ENCODE results near the gene RAB6D. TPM values are rescaled to one million over a fixed set of nuclear protein-coding genes. Genes with fewer than 3 reads are reported as not detected.

The RAB6D gene
- total and polyA plus RNA-seq, 9 of the 15 experiments (the other 6 are each of a cell fraction or from before 2014, with no cell fraction given): 0.01 to 0.04 (median 0.03) TPM; not detected in 5

- H3K27me3 ChIP-seq (ENCODE audit: control insufficient read depth in 2 of 2, insufficient read depth in 2 of 2, low read length in 2 of 2): peaks cover 0 to 20% of the 10 kb centered on the region in 2 experiments; a peak in 4 of 5 replicates
- intact Hi-C loops (cut with micrococcal nuclease): loop anchor here (2.0 to 10.0 kb wide), 2 partner anchors 60 to 390 kb away; no protein-coding TSS in a partner anchor
- no TSS peak for BruUV-seq (replicated peaks)
- no peaks in the 10 kb centered on the region for H3K79me2 ChIP-seq (ENCODE audit: control insufficient read depth, insufficient read depth, low read length)
- H3K9me1 ChIP-seq (ENCODE audit: control insufficient read depth, insufficient read depth, low read length): no peaks in the 10 kb centered on the region
- peak overlapping the region; percentile 98 for H2AFZ ChIP-seq (ENCODE audit: low read depth, low read length)
- DNase-seq (ENCODE audit: extremely low read depth in 1 of 4, low spot score in 3 of 4) (peak; percentile 50 to 80 (median 71)), ATAC-seq (peak; percentile 98), FAIRE-seq (peak; percentile 92)
- H3K36me3 ChIP-seq (ENCODE audit: control insufficient read depth, insufficient read depth, low read length): no peaks in the 10 kb centered on the region
- H4K20me1 ChIP-seq (replicated peaks; ENCODE audit: control insufficient read depth, insufficient read depth, low read length): no peaks in the 10 kb centered on the region
- WGBS (ENCODE audit: insufficient coverage, low coverage, missing lambda C conversion rate): 4% methylated on average over 43 of the region's 45 CpGs
- H3K4me2 ChIP-seq (ENCODE audit: insufficient read depth, low read length): peak overlapping the region; percentile 84
- no peak overlapping the region for H3K27ac ChIP-seq (ENCODE audit: extremely low read depth, low read depth, low read length)
- ChIA-PET CTCF (ENCODE audit: low intra/inter-chr PET ratio) (interaction anchor here (0.5 kb wide), 1 partner anchor 248 kb away, joined by 3 read pairs; no protein-coding TSS in a partner anchor), POLR2A (interaction anchor here (0.6 kb wide), 1 partner anchor 14 kb away, joined by 3 read pairs; no protein-coding TSS in a partner anchor)
- peak overlapping the region; percentile 47 for H3K4me3 ChIP-seq
- H3K9ac ChIP-seq (ENCODE audit: insufficient read depth in 1 of 2, low read depth in 2 of 2, low read length in 2 of 2): peak overlapping the region; percentile 33 to 82; a peak in 3 of 4 replicates
- in situ Hi-C loops (cut with MboI): no loop called here
- H3K4me1 ChIP-seq (replicated peaks in 1 of 2; ENCODE audit: control insufficient read depth in 2 of 2, insufficient read depth in 2 of 2, low read length in 2 of 2): peaks cover 0 to 16% of the 10 kb centered on the region in 2 experiments; a peak in 2 of 5 replicates
- no peaks in the 10 kb centered on the region for H3K9me3 ChIP-seq (replicated peaks; ENCODE audit: control insufficient read depth, insufficient read depth, low read depth, low read length)
- TF ChIP-seq ZNF77 (CRISPR knock-in tag; IDR thresholded peaks at IDR 0.05) (no peak), TAF7 (tag; IDR thresholded peaks at IDR 0.05) (0 out of 2 replicates have a peak, but pooled peaks have one; percentile 20), TSC22D4 (tag; IDR thresholded peaks at IDR 0.05) (no peak), SMC3 (conservative IDR thresholded peaks at IDR 0.05; ENCODE audit: insufficient read depth, low read depth, low read length) (0 out of 2 replicates have a peak, but pooled peaks have one; percentile 25), FOXA3 (CRISPR knock-in tag; conservative IDR thresholded peaks at IDR 0.05 in 1 of 2, IDR thresholded peaks at IDR 0.05 in 1 of 2) (no peak), RCOR1 (IDR thresholded peaks at IDR 0.05; ENCODE audit: borderline replicate concordance in 1 of 2, low read depth in 2 of 2, low read length in 2 of 2) (peak in 1 of 2 experiments; percentile 32; a peak in 1 of 4 replicates), POLR2G (IDR thresholded peaks at IDR 0.05; ENCODE audit: low read depth, low read length) (peak; percentile 74), POLR2A (conservative IDR thresholded peaks at IDR 0.05) (0 out of 2 replicates have a peak, but pooled peaks have one; percentile 14), ZNF384 (IDR thresholded peaks at IDR 0.05; ENCODE audit: low read depth, low read length) (0 out of 2 replicates have a peak, but pooled peaks have one; percentile 8), ZFX (CRISPR knock-in tag; IDR thresholded peaks at IDR 0.05) (peak; percentile 73), ASH1L (IDR thresholded peaks at IDR 0.05; ENCODE audit: borderline replicate concordance, low read depth, partially characterized antibody) (no peak), HDAC1 (IDR thresholded peaks at IDR 0.05) (0 out of 4 replicates have a peak, but pooled peaks of 1 of the 2 experiments have one; percentile 9), CTCFL (IDR thresholded peaks at IDR 0.05; ENCODE audit: borderline replicate concordance, insufficient read depth, low read depth, low read length, poor library complexity, severe bottlenecking) (peak; percentile 29), NR2F6 (CRISPR knock-in tag; IDR thresholded peaks at IDR 0.05) (no peak), FUS (optimal IDR thresholded peaks at IDR 0.05; ENCODE audit: low read depth, low read length) (no peak), ZNF785 (CRISPR knock-in tag; IDR thresholded peaks at IDR 0.05) (no peak), ZBTB7A (IDR thresholded peaks at IDR 0.05; ENCODE audit: borderline replicate concordance, control insufficient read depth, low read depth, low read length) (peak; percentile 15; the same call in 1 of the 2 replicates)
Observed at GRCh38 chr2:131394147-131394931, 30.4 kb upstream of the RAB6D start.

Data from K562 (cell line).